DOHH2 (cell line): ENCODE data around the gene NELFCD.

Experiments
- H3F3A ChIP-seq: fragments of 200-600 bp; sonication (generic), shearing (Covaris generic); 2 replicates; pipeline ENCODE4 v1.6.0; 2016; ENCODE audit warnings: antibody characterized with exemption, mild to moderate bottlenecking; ENCODE audit not compliant: control insufficient read depth, insufficient read depth
- H3K27ac ChIP-seq: fragments of 200-600 bp; sonication (generic); 2 replicates; pipeline ENCODE4 v1.5.1; 2014; ENCODE audit warnings: low read depth, mild to moderate bottlenecking, low read length, moderate library complexity
- H3K27me3 ChIP-seq: fragments of 200-600 bp; sonication (generic); 2 replicates; pipeline ENCODE4 v1.6.1; 2014; ENCODE audit warnings: mild to moderate bottlenecking, low read length, mixed read lengths; ENCODE audit not compliant: control insufficient read depth
- H3K36me3 ChIP-seq: fragments of 200-600 bp; sonication (generic); 2 replicates; pipeline ENCODE4 v1.6.1; 2014; ENCODE audit warnings: mild to moderate bottlenecking, low read length, moderate library complexity, mixed read lengths; ENCODE audit not compliant: control insufficient read depth
- H3K4me1 ChIP-seq: fragments of 200-600 bp; sonication (generic); 2 replicates; pipeline ENCODE4 v1.6.1; 2014; ENCODE audit warnings: mild to moderate bottlenecking, low read length, mixed read lengths; ENCODE audit not compliant: control insufficient read depth
- H3K4me2 ChIP-seq: fragments of 200-600 bp; sonication (generic); 2 replicates; pipeline ENCODE4 v1.6.0; 2014; ENCODE audit warnings: mild to moderate bottlenecking, low read length, moderate library complexity
- H3K4me3 ChIP-seq: fragments of 200-600 bp; sonication (generic); 2 replicates; pipeline ENCODE4 v1.5.1; 2014; ENCODE audit warnings: mild to moderate bottlenecking, low read length, mixed read lengths
- H3K79me2 ChIP-seq: fragments of 200-600 bp; sonication (generic); 2 replicates; pipeline ENCODE4 v1.6.1; 2014; ENCODE audit warnings: mild to moderate bottlenecking, low read length, mixed read lengths; ENCODE audit not compliant: control insufficient read depth
- H3K9me2 ChIP-seq: fragments of 200-600 bp; sonication (generic); replicated peaks from 2 replicates; pipeline ENCODE4 v1.6.1; 2014; ENCODE audit warnings: mild to moderate bottlenecking, low read length, mixed read lengths; ENCODE audit not compliant: control insufficient read depth
- H3K9me3 ChIP-seq: fragments of 200-600 bp; sonication (generic); 2 replicates; pipeline ENCODE4 v1.6.1; 2014; ENCODE audit warnings: antibody characterized with exemption, low read length, mixed read lengths; ENCODE audit not compliant: control insufficient read depth, insufficient read depth
- H4K20me1 ChIP-seq: fragments of 200-600 bp; sonication (generic); 2 replicates; pipeline ENCODE4 v1.6.0; 2014; ENCODE audit warnings: low read depth, mild to moderate bottlenecking, antibody characterized with exemption, low read length, moderate library complexity; ENCODE audit not compliant: control insufficient read depth, insufficient read depth
- EZH2phosphoT487 ChIP-seq: fragments of 200-600 bp; sonication (generic); IDR thresholded peaks from 2 replicates; pipeline ENCODE4 v1.6.1; 2017; ENCODE audit warnings: borderline replicate concordance, mild to moderate bottlenecking, antibody characterized with exemption, low read length, moderate library complexity, mixed read lengths
- TF ChIP-seq, protein P1 (sequence below): fragments of 200-600 bp; sonication (generic); IDR thresholded peaks from one replicate; pipeline ENCODE4 v1.5.1; 2014; ENCODE audit warnings: antibody characterized with exemption, mild to moderate bottlenecking, low read depth, low read length; ENCODE audit not compliant: poor library complexity, severe bottlenecking

Gene NELFCD, protein sequence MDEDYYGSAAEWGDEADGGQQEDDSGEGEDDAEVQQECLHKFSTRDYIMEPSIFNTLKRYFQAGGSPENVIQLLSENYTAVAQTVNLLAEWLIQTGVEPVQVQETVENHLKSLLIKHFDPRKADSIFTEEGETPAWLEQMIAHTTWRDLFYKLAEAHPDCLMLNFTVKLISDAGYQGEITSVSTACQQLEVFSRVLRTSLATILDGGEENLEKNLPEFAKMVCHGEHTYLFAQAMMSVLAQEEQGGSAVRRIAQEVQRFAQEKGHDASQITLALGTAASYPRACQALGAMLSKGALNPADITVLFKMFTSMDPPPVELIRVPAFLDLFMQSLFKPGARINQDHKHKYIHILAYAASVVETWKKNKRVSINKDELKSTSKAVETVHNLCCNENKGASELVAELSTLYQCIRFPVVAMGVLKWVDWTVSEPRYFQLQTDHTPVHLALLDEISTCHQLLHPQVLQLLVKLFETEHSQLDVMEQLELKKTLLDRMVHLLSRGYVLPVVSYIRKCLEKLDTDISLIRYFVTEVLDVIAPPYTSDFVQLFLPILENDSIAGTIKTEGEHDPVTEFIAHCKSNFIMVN

DNA sequence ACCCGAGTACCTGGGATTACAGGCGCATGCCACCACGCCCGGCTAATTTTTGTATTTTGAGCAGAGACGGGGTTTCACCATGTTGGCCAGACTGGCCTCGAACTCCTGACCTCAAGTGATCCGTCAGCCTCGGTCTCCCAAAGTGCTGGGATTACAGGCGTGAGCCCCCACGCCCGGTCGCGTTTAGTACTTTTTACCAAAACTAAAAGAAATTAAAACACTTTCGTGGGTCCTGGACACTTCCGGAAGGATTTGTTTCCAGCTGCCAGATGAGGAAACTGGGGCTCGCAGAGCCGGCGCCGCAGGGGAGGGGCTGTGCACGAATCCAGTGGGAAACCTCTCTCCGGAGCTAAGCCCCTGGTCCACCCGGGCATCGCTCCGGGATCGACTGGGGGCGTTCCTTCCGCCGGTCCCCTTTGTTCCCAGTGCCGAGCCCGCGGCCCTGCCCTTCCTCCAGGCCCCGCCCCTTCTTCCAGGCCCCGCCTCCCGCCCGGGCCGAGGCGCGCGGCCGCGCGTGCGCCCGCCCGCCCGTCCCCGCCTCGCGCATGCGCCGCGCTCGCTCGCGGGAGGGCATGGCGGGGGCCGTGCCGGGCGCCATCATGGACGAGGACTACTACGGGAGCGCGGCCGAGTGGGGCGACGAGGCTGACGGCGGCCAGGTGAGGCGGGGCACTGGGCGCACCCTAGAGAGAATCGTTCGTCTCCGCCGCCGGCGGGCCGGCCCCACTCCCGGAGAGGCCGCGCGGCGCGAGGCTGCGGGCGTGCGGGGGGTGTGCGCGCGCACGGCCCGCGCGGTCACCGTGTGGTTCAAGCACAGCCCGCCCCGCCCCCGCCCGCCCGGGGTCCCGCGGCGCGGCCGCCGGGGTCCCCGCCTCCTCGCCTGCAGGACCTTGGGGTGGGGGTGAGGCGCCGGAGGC is at the start of gene NELFCD:
Gene NELFCD, plus strand, starts transcription at position 546 of the 917 bp plus-strand sequence. Its CDS starts 54 bp downstream, at position 600.
- Histone ChIP-seq H3K27ac (peak within 1 kb of the TSS; percentile 16; the same call in 1 of the 2 replicates), H3K4me1 (peaks cover 41% of the 10 kb centered on the region), H3K36me3 (peaks cover 15% of the 10 kb centered on the region), H4K20me1 (peaks cover 3% of the 10 kb centered on the region; the same call in 1 of the 2 replicates), H3K4me3 (peak within 1 kb of the TSS; percentile 96), H3K27me3 (no peaks in the 10 kb centered on the region), H3K79me2 (peaks cover 46% of the 10 kb centered on the region), H3K4me2 (peak within 1 kb of the TSS; percentile 81), H3K9me2 (no peaks in the 10 kb centered on the region), H3F3A (no peaks in the 10 kb centered on the region; the same call in 1 of the 2 replicates), H3K9me3 (no peaks in the 10 kb centered on the region)
- TF ChIP-seq, protein P1, sequence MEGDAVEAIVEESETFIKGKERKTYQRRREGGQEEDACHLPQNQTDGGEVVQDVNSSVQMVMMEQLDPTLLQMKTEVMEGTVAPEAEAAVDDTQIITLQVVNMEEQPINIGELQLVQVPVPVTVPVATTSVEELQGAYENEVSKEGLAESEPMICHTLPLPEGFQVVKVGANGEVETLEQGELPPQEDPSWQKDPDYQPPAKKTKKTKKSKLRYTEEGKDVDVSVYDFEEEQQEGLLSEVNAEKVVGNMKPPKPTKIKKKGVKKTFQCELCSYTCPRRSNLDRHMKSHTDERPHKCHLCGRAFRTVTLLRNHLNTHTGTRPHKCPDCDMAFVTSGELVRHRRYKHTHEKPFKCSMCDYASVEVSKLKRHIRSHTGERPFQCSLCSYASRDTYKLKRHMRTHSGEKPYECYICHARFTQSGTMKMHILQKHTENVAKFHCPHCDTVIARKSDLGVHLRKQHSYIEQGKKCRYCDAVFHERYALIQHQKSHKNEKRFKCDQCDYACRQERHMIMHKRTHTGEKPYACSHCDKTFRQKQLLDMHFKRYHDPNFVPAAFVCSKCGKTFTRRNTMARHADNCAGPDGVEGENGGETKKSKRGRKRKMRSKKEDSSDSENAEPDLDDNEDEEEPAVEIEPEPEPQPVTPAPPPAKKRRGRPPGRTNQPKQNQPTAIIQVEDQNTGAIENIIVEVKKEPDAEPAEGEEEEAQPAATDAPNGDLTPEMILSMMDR: no peak
- no peak for TF ChIP-seq EZH2phosphoT487

DNA sequence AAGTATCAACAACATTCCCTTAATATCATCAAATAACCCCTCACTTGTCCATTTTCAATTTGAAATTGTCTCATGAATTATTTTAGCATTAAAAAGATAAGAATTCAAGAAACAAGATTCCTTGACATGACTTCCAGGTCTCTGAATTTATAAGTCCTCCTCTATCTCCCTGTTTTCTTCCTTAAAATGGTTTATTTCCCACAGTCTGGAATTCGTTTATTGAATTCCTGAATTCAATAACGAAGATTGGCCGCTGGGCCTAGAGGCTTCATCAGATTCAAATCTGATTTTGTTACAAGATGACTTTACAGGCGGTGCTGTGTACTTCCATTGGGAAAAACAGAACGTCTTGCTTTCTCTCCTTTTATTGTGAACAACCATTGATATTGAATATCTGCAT is 48.9 kb upstream of the NELFCD start:
- H3F3A ChIP-seq: no peaks in the 10 kb centered on the region
- no peak overlapping the region for H3K4me3 ChIP-seq
- H4K20me1 ChIP-seq: no peaks in the 10 kb centered on the region
- H3K9me3 ChIP-seq: peaks cover 5% of the 10 kb centered on the region; the same call in 1 of the 2 replicates
- H3K4me1 ChIP-seq: no peaks in the 10 kb centered on the region
- TF ChIP-seq, protein P1: no peak
- TF ChIP-seq EZH2phosphoT487: no peak
- H3K79me2 ChIP-seq: no peaks in the 10 kb centered on the region
- H3K4me2 ChIP-seq: no peak overlapping the region
- no peak overlapping the region for H3K27ac ChIP-seq
- no peaks in the 10 kb centered on the region for H3K9me2 ChIP-seq
- peaks cover 24% of the 10 kb centered on the region for H3K27me3 ChIP-seq
- no peaks in the 10 kb centered on the region for H3K36me3 ChIP-seq

DNA sequence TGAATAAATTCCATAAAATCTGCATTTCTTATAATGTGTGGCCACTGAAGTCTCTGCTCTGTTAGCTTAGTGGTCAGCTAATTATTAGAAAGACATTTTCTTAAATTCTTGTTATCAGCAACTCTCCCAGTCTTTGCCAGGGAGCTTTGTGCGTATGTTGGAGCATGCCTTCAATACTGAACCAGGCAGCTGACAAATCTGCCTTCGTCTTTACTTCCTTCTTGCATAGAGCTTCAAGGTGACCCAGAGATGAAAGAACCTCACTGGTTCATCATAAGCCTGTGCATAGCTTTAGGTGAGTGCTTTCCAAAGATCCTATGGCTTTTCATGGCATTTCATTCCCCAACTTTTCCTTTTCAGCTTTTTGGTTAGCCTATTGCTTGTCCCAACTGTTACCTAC is 43.0 kb upstream of the NELFCD start:
- Histone ChIP-seq H3K9me2 (no peaks in the 10 kb centered on the region), H3K4me3 (no peak overlapping the region), H4K20me1 (no peaks in the 10 kb centered on the region), H3K27me3 (peaks cover 25% of the 10 kb centered on the region), H3K27ac (no peak overlapping the region), H3K79me2 (no peaks in the 10 kb centered on the region), H3K36me3 (no peaks in the 10 kb centered on the region), H3K4me2 (no peak overlapping the region), H3K9me3 (peaks cover 5% of the 10 kb centered on the region; the same call in 1 of the 2 replicates), H3K4me1 (peaks cover 6% of the 10 kb centered on the region), H3F3A (no peaks in the 10 kb centered on the region)
- TF ChIP-seq EZH2phosphoT487: no peak
- TF ChIP-seq, protein P1: no peak
